Fibroblast of skin of back (primary cell): Measurements from ENCODE around the gene C6orf118. TPM values are rescaled to one million over a fixed set of nuclear protein-coding genes. Genes with fewer than 3 reads are reported as not detected.

Experiments
- DNase-seq: peaks from one replicate; pipeline ENCODE4 v3.0.0-alpha.2; 2013
- polyA plus RNA-seq, 2 experiments: library from polyadenylated mRNA; unstranded; fragments of 120-200 nt; gene quantifications; one replicate each; pipeline ENCODE4 v1.2.1, GENCODE V29; 2013; ENCODE audit not compliant: insufficient read length in 2 of 2

The C6orf118 gene
- polyA plus RNA-seq (2013, experiment 1 of 2; ENCODE audit: insufficient read length), result not detected
- not detected for polyA plus RNA-seq (2013, experiment 2 of 2; ENCODE audit: insufficient read length)

DNA sequence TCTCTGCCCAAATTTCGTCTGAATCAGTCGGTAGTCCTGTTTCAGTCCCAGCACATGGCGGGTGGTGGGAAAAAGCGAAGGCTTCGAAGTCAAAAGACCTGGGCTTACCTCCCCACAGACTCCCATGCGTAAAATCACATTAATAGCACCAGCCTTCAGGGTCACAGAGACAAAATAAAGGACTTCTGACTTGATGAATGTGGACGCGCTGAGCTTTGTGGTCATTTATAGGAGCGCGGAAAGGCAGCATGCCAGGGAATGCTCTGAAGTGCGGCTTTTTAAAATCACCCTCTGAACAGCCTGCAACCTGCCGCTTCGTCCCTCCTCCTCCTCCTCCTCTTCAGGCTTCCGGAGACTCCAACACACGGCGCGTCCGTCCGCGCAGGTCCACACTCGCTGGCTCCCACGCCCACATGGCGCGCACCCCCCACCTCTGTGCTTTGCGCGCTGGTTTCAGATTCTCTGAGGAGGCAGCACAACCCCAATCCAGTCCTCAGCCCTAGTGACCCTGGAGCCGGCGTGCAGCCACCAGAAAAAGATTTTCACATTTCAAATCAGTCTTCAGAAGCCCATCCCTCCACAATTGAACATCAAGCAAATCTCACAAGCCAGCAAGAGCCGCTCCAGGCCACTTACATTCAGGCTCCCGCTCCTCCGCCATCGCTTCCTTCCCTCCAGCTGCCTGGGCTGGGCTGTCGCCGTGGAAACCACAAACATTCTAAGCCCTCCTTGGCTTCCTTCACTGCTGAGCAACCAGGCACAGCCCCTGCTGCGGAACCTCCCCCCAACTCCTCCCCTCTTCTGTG lies at the start of gene C6orf118:
C6orf118 (minus strand) TSS at position 680 of the 806 bp plus-strand sequence; CDS start at position 661, 19 bp downstream.
- peak; percentile 77 for DNase-seq

DNA sequence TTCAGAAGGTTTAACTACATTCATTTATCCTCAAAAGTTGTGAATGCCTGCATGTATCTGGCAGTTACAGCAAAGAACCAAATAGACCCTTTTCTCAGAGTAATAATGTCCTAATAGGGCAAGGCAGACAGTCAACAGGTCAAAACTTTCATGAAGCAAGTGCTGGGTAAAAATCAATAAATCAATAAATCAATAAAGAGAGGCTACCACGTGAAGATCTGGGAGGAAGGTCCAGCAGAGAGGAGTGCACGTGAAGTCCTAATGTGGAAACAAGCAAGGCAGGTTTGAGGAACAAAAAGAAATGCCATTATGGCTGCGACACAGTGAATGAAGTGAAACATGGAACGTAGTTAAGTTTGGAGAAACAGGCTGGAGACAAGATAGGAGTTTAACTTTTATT lies 36.3 kb upstream of the C6orf118 start:
- DNase-seq, result no peak

DNA sequence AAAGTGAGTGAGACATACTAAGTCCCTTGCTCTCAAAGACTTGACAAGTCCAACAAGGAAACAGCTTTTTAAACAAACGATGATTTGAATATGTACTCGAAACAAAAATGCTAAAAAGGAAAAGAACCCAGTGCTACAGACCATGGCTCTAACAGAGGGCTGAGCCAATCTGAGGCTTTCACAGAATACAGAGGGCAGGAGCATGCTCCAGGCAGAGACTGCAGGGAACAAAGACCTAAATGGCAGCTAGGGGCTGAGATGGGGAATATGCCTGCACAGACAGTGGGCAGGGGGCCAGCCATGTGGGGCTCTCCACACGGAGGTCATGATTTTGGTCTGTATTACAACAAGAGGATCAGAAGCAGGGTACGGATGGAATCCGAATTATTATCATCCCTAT lies 31.1 kb upstream of the C6orf118 start:
- DNase-seq, result no peak

DNA sequence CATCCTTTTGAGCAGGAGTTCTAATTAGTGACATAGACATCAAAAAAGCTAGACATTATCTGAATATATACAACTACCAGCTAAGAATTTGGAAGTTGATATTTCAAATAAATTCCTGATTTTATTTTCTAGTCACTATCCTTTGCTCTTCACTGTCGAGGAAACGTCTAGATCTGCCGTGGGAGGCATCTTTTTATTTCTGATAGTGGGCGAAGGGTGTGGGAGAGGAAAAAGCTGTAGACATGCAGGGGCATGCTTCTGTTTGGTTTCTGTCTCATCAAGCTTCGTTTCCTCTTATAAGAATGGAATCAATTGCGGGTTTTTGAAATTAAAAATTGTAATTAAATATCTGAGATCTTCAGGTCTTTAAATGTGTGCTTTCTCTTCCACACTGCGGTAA lies 16.2 kb upstream of the C6orf118 start:
- no peak for DNase-seq

DNA sequence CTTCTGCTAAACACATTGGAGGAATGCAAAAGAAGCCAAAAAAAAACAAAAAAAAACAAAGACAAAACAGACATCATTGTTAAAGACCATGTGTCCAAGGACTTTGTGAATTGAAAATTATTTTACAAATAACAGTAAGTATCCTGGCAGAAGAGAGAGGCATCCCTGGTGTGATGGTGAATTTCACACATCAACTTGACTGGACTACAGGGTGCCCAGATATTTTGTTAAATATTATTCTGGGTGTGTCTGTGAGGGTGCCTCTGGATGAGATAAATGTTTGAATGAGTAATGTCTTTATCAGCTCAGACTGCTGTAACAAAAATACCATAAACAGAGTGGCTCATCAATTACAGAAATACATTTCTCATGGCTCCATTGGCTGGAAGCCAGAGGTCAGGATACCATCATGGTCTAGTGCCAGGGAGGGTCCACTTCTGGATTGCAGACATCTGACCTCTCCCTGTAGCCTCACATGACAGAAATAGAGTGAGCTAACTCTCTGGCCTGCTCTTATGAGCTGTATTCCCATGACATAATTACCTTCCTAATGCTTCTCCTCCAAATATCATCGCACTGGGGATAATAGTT lies 12.2 kb upstream of the C6orf118 start:
- DNase-seq, result peak; percentile 2

DNA sequence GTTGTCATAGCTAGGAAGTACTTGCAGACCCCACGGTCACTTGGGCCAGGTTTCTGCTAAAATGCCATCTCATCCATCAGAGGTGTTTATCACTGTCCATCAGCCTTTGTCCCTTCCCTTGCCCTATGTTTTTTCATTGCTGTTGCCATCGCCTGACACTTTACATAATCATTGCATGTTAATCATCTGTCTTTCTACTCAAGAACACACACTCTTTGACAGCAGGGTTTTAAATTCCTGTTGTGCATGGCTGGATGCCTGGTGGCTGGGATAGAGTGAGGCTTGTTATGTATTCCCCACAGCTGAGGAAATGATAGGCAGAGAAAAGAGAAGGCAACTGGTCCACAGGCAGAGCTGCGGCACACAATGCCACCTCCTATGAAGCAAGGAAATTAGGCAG lies 11.7 kb upstream of the C6orf118 start:
- no peak for DNase-seq

DNA sequence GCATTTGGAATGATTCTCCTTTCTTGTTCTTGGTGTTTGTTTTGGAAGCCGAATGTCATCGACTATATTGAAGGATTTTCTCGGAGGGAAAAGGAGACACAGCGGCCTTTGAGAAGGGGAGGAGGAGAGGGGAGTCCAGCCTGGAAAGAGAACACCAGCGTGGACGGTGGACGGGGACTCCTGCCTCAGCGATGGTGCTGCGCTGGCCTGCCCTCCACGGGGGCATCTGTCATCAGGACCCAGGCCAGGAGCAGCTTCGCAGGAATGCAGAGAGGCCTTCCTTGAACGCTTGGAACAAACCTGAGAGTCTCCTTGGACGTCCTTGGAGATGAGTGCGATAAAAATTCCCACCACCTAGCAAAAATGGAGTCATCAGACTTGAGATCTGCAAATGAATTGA lies 8.3 kb upstream of the C6orf118 start:
- no peak for DNase-seq

DNA sequence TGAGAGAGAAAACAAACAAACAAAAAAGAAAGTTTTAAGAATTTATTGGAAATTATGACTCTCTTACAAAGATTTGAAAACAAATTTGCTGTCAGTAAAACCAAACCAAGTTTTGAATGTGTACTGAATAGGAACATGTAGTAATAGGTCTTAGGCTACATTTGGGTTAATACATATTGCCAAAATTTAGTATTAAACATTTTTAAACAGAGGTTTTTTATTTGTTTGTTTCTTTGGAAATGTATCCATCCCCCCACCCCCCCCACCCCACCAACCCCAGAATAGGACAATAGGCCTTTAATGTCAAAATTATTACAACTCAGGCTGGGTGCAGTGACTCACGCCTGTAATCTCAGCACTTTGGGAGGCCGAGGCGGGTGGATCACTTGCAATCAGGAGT lies 2.5 kb downstream of the C6orf118 start:
- DNase-seq, result no peak

DNA sequence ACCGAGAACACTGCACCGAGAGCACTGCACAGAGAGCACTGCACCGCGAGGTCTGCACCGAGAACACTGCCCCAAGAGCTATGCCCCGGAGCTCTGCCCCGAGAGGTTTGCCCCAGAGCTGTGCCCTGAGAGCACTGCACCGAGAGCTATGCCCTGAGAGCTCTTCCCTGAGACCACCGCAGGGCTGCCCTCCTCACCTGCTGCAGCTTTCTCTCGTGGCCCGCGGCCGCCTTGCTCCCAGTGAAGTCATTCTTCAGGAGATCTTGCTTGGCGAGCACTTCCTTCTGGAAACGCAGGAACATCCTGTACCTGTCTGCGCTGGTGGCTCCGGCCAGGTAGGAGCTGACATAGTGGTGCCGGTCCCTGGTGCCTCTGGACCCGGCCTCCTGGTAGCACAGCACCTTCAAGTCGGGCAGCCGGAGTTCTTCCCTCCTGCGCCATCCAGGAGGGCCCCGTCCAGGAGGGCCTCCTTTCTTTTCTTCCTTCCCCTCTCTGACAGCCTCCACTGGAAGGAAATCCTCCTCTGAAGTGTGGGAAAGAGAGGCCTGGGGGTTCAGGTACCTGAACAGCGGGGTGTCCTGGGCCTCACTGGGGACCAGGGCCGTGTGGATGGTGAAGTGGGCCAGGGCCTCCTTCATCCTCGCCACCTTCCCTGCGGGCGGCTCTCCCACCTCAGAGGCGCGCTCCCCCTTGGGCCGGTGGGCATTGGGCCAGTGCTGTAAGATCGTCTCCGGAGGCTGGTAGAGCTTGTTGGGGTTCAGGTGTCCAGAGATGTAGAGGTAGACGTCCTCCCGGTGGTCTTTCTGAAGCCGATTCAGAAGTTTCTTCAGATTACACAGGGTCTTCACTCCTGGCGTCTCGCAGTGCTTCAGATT lies 7.8 kb downstream of the C6orf118 start:
- DNase-seq, result no peak

DNA sequence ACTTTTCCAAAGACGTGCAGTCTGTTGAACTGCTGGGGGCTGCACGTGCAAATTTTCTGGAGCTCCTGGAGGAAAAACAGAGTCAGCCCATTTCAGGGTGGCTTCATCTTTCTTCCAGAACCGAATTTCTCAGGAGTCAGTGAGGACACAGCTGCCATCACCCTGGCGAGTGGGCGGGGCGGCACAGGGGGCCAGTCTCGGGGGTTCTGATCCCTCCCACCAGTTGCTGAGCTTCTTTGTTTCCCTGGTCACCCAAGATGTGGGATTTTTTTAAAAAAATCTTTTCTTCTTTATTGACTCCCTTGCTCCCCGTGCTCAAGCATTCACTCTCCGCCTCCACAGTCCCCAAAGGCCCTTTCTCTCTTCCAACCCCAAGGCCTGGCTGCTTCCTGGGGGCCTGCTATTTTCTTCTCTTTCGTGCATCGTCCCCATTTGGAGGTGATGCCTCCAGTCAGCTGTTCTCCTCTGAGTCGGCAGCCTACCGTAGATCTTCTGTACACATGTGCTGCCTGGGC lies 8.9 kb downstream of the C6orf118 start:
- no peak for DNase-seq

DNA sequence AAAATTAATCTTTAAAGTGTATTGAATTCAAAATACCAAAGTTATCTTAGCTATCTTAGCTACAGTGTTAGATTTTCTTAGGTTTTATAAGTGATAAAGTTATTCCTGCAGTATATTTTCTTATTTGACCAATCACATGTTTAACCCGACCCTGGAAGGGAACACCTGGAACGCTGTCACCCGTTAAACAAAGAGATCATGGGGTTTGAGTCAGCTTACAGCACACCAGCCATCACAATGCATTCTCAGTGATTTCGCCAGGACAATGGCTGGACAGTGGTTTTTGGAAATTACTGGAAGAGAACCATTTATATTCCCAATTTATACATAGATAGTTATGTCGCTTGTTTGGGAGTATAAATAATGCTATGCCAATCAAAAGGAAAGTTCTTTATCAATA lies 10.5 kb downstream of the C6orf118 start:
- DNase-seq, result no peak

DNA sequence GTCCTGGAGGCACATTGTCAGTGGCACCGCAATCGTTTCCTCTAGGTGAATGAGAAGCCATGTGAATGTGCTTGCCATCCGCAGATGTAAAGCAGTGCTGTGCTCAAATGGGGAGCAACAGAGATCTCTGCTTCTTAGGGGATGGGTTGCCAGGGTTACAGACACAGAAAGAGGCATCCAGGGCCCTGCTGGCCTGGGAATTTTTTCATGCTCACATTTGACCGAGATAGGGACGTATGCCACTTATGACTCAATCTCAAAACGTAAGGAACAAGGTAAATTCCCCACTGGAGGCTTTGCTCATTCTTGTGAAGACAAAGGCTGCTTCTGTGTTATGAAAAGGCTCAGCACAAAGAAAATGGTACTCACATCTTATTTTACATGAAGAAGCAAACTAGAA lies 11.0 kb downstream of the C6orf118 start:
- DNase-seq, result no peak

DNA sequence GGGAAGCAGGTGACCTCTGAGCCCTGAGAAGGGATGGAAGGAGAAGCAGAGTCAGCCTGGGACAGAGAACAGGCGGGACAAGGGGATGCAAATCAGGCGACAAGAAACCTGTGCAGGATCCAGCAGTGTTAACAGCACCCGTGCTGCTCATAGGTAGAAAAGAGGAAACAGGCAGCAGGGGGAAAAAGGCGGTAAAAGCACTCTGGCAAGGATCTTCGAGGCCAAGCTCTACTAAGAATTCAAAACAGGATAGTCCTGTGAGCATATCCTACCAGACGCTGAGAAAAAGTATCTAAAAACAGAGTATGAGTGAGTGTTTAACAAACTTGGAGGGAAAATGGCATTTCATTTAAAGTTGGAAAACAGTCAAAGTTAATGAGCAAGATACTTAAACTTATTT lies 16.7 kb downstream of the C6orf118 start:
- no peak for DNase-seq

DNA sequence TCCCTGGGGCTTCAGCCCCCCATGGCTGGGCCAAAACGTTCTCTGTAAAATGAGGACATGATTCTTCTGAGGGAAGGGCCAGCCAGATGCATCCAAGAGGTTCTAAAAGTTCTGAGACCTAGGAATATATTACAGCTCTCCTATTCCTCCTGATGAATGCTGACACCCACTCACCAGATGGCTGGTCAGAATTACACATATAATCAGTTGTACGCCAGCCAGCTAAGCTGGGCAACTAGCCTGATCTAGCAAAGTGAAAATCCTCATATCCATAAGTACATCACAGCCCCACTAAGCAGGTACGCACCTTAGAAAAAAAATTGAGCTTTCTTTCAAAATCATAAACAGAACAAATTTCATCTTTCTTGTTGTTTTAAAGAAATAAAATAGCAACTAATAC lies 34.8 kb downstream of the C6orf118 start:
- DNase-seq, result no peak

DNA sequence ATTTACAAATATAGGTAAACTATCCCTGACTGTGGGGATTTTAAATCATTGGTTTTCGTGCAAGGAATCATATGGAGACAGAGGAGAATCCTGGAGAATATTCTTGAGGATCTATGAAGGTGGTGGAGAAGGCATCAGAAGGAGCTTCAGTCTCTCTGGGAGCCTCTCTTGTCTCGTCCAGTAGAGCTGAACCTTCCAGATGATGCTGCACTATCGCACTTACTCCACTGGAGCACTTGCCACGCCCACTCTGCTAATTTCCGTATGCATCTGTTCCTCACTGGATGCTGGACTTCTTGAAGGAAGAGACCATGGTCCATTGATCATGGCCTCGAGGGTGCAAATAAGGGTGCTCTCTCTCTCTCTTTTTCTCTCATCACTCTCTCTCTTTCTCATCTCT lies 36.8 kb downstream of the C6orf118 start:
- no peak for DNase-seq

DNA sequence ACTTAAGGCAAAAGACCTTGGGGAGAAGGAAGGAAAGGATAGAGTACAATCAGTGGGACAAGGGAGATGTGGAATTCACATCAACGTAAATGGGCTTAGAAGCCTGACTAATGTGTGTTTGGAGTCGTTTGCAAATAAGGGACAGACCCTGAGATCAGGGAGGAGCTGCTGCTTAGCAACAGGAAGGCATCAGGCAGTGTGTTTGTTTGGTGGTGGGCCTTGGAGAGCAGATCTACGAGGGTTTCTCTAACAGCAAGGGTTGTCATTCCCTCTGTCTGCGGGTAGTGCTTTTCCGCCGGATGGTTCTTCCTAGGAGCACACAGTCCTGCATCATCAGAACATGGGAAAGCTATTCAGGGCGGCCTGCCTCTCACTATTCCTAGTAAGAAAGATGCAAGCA lies 40.4 kb downstream of the C6orf118 start:
- no peak for DNase-seq

DNA sequence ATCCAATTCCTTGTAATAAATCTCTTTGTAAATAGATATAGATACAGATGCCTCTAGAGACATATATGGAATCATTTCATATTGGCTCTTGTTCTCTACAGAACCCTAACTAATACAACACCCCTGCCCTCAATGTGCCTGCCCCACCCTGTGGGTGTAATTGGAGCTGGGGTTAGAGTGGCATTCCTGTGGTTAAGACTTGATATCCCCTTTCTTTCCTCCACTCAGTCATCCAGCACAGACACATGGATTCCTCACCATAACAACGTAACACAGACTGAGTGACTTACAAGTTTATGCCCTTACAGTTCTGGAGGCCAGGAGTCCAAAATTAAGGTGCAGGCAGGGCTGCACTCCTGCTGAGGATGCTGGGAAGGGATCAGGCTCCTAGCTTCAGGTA lies 42.8 kb downstream of the C6orf118 start:
- DNase-seq, result no peak

DNA sequence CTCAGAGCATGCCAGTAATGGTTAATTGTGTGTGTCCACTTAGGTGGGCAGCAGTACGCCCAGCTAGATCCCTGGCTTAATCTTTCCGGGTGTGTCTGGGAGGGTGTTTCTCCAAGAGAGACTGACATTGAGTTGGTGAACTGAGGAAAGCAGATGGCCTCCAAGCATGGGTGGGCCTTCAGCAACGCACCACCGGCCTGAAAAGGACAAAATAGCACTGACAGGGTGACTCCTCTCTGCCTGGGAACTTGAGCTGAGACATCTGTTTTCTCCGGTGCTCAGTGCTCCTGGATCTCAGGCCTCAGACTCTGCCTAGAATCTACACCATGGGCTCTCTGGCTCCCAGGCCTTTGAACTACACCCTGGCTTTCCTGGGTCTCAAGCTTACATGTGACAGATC lies 43.2 kb downstream of the C6orf118 start:
- no peak for DNase-seq

DNA sequence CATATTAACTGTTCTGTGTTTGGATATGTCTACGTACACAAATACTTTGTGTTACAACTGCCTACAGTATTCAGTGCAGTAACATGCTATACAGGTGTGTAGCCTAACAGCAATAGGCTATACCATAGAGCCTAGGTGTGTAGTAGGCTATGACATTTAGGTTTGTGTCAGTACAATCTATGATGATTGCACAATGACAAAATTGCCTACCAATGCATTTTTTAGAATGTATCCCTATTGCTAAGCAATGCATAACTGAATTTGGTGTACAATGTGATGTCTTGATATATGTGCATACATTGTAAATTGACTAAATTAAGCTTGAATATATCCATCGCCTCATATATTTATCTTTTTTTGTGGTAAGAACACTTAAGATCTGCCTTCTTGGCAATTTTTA lies 48.9 kb downstream of the C6orf118 start:
- no peak for DNase-seq

DNA sequence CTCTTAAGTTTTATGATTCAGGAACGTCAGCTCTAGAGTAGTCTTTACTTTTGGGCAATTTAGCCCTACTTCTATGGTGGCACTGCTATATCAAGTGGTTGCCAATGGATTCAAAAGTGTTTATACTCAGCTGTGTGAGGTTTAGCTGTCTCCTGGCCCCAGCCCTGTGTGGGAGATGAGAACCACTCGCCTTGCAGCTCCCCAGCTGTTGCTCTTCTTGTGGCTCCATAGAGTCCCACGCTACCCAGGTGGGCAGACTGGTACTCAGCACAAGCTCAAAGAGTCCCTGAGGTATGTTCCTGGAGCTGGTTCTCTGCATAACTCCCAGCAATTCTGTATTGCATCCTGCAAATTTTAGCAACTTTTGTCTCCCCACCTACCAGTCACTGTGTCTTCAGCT lies 59.6 kb downstream of the C6orf118 start:
- DNase-seq, result no peak

DNA sequence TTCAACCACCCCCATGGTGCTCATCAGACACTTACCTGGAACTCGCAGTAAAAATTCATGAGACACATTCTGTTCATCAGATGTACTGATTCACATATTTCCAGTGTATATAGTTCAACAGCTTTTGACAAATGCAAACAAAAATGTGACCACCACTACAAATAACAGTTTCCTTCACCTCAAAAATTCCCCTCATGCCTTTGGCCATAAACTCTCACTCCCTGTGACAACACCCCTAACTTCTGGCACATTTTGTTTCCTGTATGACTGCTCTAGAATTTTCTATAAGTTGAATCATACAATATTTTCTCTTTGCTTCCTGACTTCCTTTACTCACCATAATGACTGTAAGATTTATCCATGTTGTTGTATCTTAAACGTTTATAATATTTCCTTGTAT lies 63.7 kb downstream of the C6orf118 start:
- DNase-seq, result peak; percentile 61

DNA sequence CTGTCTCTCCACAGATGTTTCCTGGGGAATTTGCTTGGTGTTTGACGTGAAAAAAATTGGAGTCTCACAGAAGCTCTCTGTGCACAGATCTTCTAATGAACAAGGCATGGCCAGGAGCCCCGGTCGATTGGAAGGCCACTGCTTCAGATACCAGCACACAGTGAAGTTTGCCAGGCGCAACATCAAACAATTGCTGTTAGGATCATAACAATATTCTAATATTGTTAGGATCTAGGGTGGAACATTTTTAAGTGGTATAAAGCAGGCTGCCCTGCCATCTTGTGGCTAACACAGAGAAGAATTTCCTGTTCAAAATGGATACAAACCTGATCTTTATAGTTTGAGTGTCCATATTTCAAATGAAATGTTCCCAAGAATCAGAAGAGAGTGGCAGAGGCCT lies 64.1 kb downstream of the C6orf118 start:
- peak; percentile 34 for DNase-seq
